Measurements from ENCODE around the gene DNAJA4.

DNAJA4 gene

DNA sequence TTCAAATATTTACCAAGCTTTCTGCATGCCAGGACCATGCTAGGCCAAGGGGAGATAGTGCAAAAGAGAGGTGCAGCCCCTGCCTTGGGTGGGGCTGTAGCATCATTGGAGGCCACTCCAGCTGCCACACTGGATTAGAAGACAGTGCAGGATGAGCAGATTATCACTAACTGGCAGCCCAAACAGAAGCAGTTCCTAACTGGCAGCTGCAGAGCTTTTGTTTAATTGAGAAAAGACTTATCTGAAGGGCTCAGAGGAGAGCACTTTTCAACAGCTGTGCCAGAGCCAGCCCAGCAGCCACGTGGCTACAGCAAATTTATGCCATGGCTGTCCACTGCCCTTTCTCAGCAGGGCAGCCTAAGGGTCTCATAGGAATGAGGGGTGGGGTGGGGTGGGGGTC lies 16.5 kb upstream of the DNAJA4 start:
- Histone ChIP-seq H3K27ac (no peak overlapping the region), H3K4me3 (ENCODE audit: low read depth, low read length) (no peak overlapping the region), H3K27me3 (replicated peaks) (no peaks in the 10 kb centered on the region), H3K36me3 (replicated peaks) (no peaks in the 10 kb centered on the region)
- in situ Hi-C loops (cut with HindIII; ENCODE audit: low pct_ligation_motif_present, low sequenced_read_pairs), result no loop called here
- DNase-seq, result no peak
- TF ChIP-seq CTCF (IDR thresholded peaks at IDR 0.05; ENCODE audit: low read depth, low read length, missing control alignments), result no peak

GRCh38 chr15:78249131-78249530 lies 15.2 kb upstream of the DNAJA4 start:
- in situ Hi-C loops (cut with HindIII; ENCODE audit: low pct_ligation_motif_present, low sequenced_read_pairs), result no loop called here
- H3K27ac ChIP-seq, result no peak overlapping the region
- no peak for DNase-seq
- TF ChIP-seq CTCF (IDR thresholded peaks at IDR 0.05; ENCODE audit: low read depth, low read length, missing control alignments), result no peak
- H3K4me3 ChIP-seq (ENCODE audit: low read depth, low read length), result no peak overlapping the region
- H3K36me3 ChIP-seq (replicated peaks), result no peaks in the 10 kb centered on the region
- H3K27me3 ChIP-seq (replicated peaks), result no peaks in the 10 kb centered on the region

GRCh38 chr15:78251136-78251535 lies 13.2 kb upstream of the DNAJA4 start:
- Histone ChIP-seq H3K27me3 (replicated peaks) (no peaks in the 10 kb centered on the region), H3K4me3 (ENCODE audit: low read depth, low read length) (no peak overlapping the region), H3K36me3 (replicated peaks) (no peaks in the 10 kb centered on the region), H3K27ac (no peak overlapping the region)
- DNase-seq, result no peak
- in situ Hi-C loops (cut with HindIII; ENCODE audit: low pct_ligation_motif_present, low sequenced_read_pairs), result no loop called here
- no peak for TF ChIP-seq CTCF (IDR thresholded peaks at IDR 0.05; ENCODE audit: low read depth, low read length, missing control alignments)

- no peak for TF ChIP-seq CTCF (IDR thresholded peaks at IDR 0.05; ENCODE audit: low read depth, low read length, missing control alignments)
- in situ Hi-C loops (cut with HindIII; ENCODE audit: low pct_ligation_motif_present, low sequenced_read_pairs), result no loop called here
- no peaks in the 10 kb centered on the region for H3K36me3 ChIP-seq (replicated peaks)
- H3K27me3 ChIP-seq (replicated peaks), result no peaks in the 10 kb centered on the region
- DNase-seq, result no peak
- no peak overlapping the region for H3K4me3 ChIP-seq (ENCODE audit: low read depth, low read length)
- H3K27ac ChIP-seq, result no peak overlapping the region
Measured at GRCh38 chr15:78255421-78256043, 8.8 kb upstream of the DNAJA4 start.

- in situ Hi-C loops (cut with HindIII; ENCODE audit: low pct_ligation_motif_present, low sequenced_read_pairs), result no loop called here
- Histone ChIP-seq H3K27me3 (replicated peaks) (no peaks in the 10 kb centered on the region), H3K4me3 (ENCODE audit: low read depth, low read length) (no peak overlapping the region), H3K27ac (no peak overlapping the region), H3K36me3 (replicated peaks) (no peaks in the 10 kb centered on the region)
- no peak for TF ChIP-seq CTCF (IDR thresholded peaks at IDR 0.05; ENCODE audit: low read depth, low read length, missing control alignments)
- DNase-seq, result no peak
Measured at GRCh38 chr15:78256044-78256437, 8.3 kb upstream of the DNAJA4 start.

- no peak overlapping the region for H3K4me3 ChIP-seq (ENCODE audit: low read depth, low read length)
- TF ChIP-seq CTCF (IDR thresholded peaks at IDR 0.05; ENCODE audit: low read depth, low read length, missing control alignments), result no peak
- H3K36me3 ChIP-seq (replicated peaks), result no peaks in the 10 kb centered on the region
Measured at GRCh38 chr15:78257681-78258080, 6.7 kb upstream of the DNAJA4 start.

More at GRCh38 chr15:78257681-78258080, 6.7 kb upstream of the DNAJA4 start:
- DNase-seq, result no peak
- in situ Hi-C loops (cut with HindIII; ENCODE audit: low pct_ligation_motif_present, low sequenced_read_pairs), result no loop called here
- no peak overlapping the region for H3K27ac ChIP-seq
- no peaks in the 10 kb centered on the region for H3K27me3 ChIP-seq (replicated peaks)
